GM11168 (cell line): Measurements from ENCODE around the gene PIK3R6.
"Not testable (repeated sequence)": the region's sequence is repeated elsewhere in the genome, so short reads cannot be mapped to it uniquely, and the experiment has no call there.

ENCODE experiments used
- in situ Hi-C: fragments of 300-500 bp; cut with MboI; formaldehyde crosslinking; loops from one replicate; pipeline ENCODE4 v1.12.0; 2022; ENCODE audit warnings: low sequenced_read_pairs; ENCODE audit not compliant: unreplicated experiment

The PIK3R6 gene

GRCh38 chr17:8894673-8895578, 27.5 kb upstream of the PIK3R6 start:
- in situ Hi-C loops = loop anchor here (10.0 kb wide), 1 partner anchor 90 kb away; no protein-coding TSS in a partner anchor

- in situ Hi-C loops = loop anchor here (10.0 kb wide), 1 partner anchor 89 kb away; no protein-coding TSS in a partner anchor
These were observed 26.8 kb upstream of the PIK3R6 start for GRCh38 chr17:8894202-8894671.

GRCh38 chr17:8893621-8894201, 26.2 kb upstream of the PIK3R6 start:
- in situ Hi-C loops = loop anchor here (10.0 kb wide), 1 partner anchor 89 kb away; no protein-coding TSS in a partner anchor

GRCh38 chr17:8893059-8893458, 25.6 kb upstream of the PIK3R6 start:
- in situ Hi-C loops = loop anchor here (10.0 kb wide), 1 partner anchor 88 kb away; no protein-coding TSS in a partner anchor

DNA sequence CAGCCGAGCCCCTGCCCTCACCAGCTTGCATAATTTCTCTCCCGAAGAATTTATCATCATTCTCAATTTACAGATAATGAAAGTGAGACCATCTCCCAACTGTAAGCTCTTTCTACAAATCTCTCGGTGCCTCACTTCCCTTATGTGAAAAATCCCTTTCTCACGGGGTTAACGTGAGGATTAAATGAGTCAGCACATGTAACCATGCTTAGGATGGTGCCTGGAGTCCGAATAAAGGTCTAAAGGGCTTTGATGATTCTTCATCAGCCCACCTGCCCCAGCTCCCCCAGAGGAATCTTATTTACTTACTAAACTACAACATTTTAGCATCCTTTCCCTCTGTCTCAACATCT, 24.8 kb upstream of the PIK3R6 start:
- in situ Hi-C loops = loop anchor here (10.0 kb wide), 1 partner anchor 88 kb away; no protein-coding TSS in a partner anchor

GRCh38 chr17:8890671-8891070, 23.2 kb upstream of the PIK3R6 start:
- in situ Hi-C loops = loop anchor here (10.0 kb wide), 1 partner anchor 86 kb away; no protein-coding TSS in a partner anchor

DNA sequence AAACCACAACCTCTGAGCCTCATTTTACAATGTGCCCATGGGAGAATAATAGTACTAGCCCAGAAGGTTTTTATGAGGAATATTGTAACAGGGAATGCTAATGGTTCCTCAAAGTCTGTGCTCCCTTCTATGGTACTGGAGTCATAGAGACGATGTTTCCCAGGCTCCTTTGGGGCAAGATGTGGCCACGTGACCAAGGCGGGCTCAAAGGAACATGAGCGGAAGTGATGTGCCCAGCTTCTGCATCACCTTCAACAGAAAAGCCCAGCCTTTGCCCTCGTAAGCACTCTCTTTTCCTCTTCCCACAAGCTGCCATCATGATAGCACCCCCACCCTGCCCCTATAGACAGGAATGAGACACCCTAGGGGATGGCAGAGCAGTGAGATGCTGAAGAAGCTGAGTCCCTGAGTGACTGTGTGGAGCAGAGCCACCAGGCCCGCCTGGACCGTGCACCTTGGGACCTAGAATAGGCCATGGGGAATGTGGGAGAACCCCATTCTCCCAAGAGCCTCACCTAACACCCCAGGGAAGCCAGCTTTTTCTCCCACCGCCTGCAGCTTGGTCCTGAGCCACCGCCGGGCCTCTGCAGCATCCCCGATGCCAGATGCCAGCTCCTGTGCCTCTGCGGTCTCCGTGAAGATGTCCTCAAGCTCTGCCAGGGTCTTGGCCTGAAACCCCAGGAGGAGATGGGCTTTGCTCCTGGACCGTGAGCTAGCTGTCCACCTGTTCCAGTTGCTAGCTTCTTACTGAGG, 22.2 kb upstream of the PIK3R6 start:
- in situ Hi-C loops = loop anchor here (10.0 kb wide), 1 partner anchor 85 kb away; no protein-coding TSS in a partner anchor

GRCh38 chr17:8888704-8889302, 21.3 kb upstream of the PIK3R6 start:
- in situ Hi-C loops = no loop called here

DNA sequence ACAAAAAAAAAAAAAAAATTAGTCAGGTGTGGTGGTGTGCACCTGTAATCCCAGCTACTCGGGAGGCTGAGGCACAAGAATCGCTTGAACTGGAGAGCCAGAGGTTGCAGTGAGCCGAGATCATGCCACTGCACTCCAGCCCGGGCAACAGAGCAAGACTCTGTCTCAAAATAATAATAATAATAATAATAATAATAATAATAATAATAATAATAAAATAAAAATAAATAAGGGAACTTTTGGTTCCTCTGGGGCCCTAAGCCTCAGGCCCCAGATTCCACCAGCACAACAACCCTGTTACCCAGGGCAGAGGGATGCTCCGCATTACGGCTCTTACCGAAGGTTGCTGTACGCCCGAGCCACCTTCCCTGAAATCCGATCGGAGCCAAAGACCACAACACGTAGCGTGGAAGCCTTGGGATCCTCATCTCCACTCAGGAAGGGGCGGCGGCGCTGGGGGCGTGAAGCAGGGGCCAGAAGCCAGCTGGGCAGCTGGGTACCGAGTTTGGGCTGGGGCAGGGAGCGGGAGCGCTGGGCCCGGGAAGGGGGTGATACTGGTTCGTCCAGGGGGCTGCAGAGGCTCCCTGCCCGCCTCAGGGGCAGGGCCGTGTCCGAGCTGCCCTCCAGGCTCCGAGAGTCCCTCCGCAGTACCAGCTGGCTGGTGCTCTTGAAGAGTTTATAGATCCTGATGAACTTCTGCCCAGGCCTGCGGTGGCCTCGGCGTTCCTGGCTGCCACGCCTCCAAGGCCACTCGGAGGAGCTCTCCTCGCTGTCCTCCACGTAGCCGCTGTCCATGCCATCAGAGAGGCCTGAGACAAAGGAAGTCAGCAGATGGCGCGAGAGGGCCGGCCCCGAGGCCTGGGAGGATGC, 20.6 kb upstream of the PIK3R6 start:
- in situ Hi-C loops = no loop called here

GRCh38 chr17:8887301-8887700, 19.8 kb upstream of the PIK3R6 start:
- in situ Hi-C loops = no loop called here

DNA sequence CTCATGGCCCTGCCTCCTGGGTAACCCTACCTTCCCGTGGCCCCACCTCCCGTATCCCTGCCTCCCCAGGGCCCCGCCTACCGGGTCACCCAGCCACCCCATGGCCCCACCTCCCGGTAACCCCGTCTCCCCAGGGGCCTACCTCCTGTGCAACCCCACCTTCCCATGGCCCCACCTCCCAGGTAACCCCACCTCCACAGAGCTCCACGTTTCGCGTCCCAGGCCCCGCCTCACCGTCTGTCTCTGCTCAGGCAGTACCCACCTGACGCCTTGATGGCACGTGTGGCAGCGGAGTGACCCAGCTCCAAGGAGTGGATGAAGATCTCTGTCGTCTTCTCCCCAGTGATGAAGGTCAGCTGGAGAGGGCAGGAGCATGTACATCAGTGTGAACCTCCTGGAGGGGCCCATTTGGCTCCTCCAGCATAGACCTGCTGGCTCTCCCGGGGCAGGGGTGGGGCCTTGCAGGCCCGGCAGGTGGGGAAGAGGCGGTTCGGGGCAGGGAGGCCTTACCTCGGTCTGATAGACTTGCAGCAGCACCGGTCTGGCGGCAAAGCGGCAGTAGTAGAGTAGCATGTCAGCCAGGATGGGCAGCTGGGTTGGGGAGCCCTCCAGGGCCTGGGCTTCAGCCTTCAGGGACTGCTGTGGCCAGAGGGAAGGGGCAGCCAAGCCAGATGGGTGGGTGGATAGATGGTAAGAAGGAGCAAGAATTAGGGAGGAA, 18.7 kb upstream of the PIK3R6 start:
- in situ Hi-C loops = no loop called here

- in situ Hi-C loops = not testable (repeated sequence)
These were observed 17.9 kb upstream of the PIK3R6 start for GRCh38 chr17:8885163-8885966.

DNA sequence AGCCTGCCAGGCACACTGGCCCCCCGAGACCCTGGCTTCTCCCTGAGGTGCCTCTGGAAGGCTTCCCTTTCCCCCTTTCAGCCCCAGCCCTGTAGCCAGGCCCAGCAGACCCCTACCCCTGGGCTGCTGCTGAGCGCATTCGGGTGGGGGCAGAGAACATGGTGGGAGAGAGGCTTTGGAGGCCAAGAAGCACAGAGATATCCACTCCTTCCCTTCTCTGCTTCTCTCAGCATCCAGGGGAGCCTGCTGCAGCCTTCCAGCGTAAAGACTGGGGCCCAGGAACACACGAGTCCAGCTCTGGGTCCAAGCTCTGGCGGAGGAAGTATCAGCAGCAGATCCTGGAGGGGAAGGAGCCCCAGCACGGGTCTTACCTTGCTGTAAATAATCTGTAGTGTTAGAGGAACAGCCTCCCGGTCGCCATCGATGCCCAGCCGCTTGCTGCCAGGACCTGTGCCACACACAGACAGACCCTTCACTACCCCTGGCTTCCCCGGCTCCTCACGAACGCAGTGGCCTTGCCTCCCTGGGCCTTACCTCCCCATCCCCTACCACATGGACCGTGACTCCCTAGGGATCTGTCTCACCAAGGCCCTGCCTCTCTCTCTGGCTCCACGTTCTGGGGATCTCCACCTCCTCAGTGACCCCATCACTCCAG, 17.0 kb upstream of the PIK3R6 start:
- in situ Hi-C loops = no loop called here

GRCh38 chr17:8883353-8883752, 15.9 kb upstream of the PIK3R6 start:
- in situ Hi-C loops = no loop called here

GRCh38 chr17:8881606-8882005, 14.1 kb upstream of the PIK3R6 start:
- in situ Hi-C loops = no loop called here

GRCh38 chr17:8880466-8880865, 13.0 kb upstream of the PIK3R6 start:
- in situ Hi-C loops = no loop called here

GRCh38 chr17:8879410-8879809, 11.9 kb upstream of the PIK3R6 start:
- in situ Hi-C loops = no loop called here
